Stromal cell of bone marrow (primary cell): ENCODE measurements around the gene PDSS2.
A peak's percentile ranks its signal among the peaks of the same experiment; 100 is the strongest.
"Not testable (repeated sequence)": the region's sequence is repeated elsewhere in the genome, so short reads cannot be mapped to it uniquely, and the experiment has no call there.

Experiments
- DNase-seq: peaks from one replicate; pipeline ENCODE4 v3.0.0-alpha.2; 2012; ENCODE audit warnings: low read depth

Gene PDSS2

GRCh38 chr6:107413966-107414645 lies 45.3 kb downstream of the PDSS2 start:
- DNase-seq = no peak

- no peak for DNase-seq
Measured at GRCh38 chr6:107411161-107411560, 48.2 kb downstream of the PDSS2 start.

- DNase-seq = no peak
Measured at GRCh38 chr6:107409942-107410341, 49.4 kb downstream of the PDSS2 start.

- no peak for DNase-seq
Measured at GRCh38 chr6:107408714-107409113, 50.6 kb downstream of the PDSS2 start.

- no peak for DNase-seq
Measured at GRCh38 chr6:107405002-107405401, 54.4 kb downstream of the PDSS2 start.

GRCh38 chr6:107402533-107402932 lies 56.8 kb downstream of the PDSS2 start:
- no peak for DNase-seq

- DNase-seq = no peak
Measured at GRCh38 chr6:107401573-107401972, 57.8 kb downstream of the PDSS2 start.

GRCh38 chr6:107400616-107401147 lies 58.7 kb downstream of the PDSS2 start:
- DNase-seq = no peak

GRCh38 chr6:107399935-107400334 lies 59.4 kb downstream of the PDSS2 start:
- DNase-seq = no peak

GRCh38 chr6:107398001-107398400 lies 61.4 kb downstream of the PDSS2 start:
- no peak for DNase-seq

- no peak for DNase-seq
Measured at GRCh38 chr6:107396211-107396610, 63.2 kb downstream of the PDSS2 start.

GRCh38 chr6:107392069-107392468 lies 67.3 kb downstream of the PDSS2 start:
- no peak for DNase-seq

GRCh38 chr6:107390685-107391435 lies 68.5 kb downstream of the PDSS2 start:
- DNase-seq = no peak

GRCh38 chr6:107390056-107390455 lies 69.3 kb downstream of the PDSS2 start:
- DNase-seq = no peak

- no peak for DNase-seq
Measured at GRCh38 chr6:107386904-107387303, 72.5 kb downstream of the PDSS2 start.

GRCh38 chr6:107386340-107386739 lies 73.0 kb downstream of the PDSS2 start:
- peak; percentile 9 for DNase-seq

GRCh38 chr6:107383705-107384104 lies 75.7 kb downstream of the PDSS2 start:
- DNase-seq = no peak

GRCh38 chr6:107374264-107374663 lies 85.1 kb downstream of the PDSS2 start:
- no peak for DNase-seq

GRCh38 chr6:107369493-107369892 lies 89.9 kb downstream of the PDSS2 start:
- DNase-seq = no peak

GRCh38 chr6:107368471-107368870 lies 90.9 kb downstream of the PDSS2 start:
- no peak for DNase-seq

GRCh38 chr6:107364173-107364572 lies 95.2 kb downstream of the PDSS2 start:
- DNase-seq = not testable (repeated sequence)

- DNase-seq = peak; percentile 22
Measured at GRCh38 chr6:107361753-107362604, 97.4 kb downstream of the PDSS2 start.
